ENCODE results near the gene AKR1B1.

AKR1B1 gene

GRCh38 chr7:134483296-134483695, 24.4 kb upstream of the AKR1B1 start:
- H3K4me1 ChIP-seq (ENCODE audit: control insufficient read depth in 2 of 2, insufficient read depth in 2 of 2, low read length in 2 of 2): no peaks in the 10 kb centered on the region
- H3K36me3 ChIP-seq (ENCODE audit: control insufficient read depth in 2 of 2, insufficient read depth in 2 of 2, low read length in 2 of 2): no peaks in the 10 kb centered on the region
- H3K9ac ChIP-seq (ENCODE audit: low read depth in 1 of 2, low read length in 2 of 2): no peak overlapping the region
- no peak overlapping the region for H3K4me3 ChIP-seq (ENCODE audit: low read length in 2 of 2)
- H3K27me3 ChIP-seq (ENCODE audit: control insufficient read depth in 2 of 2, insufficient read depth in 2 of 2, low read length in 2 of 2): no peaks in the 10 kb centered on the region
- no peak overlapping the region for H3K27ac ChIP-seq (ENCODE audit: low read depth in 2 of 2, low read length in 2 of 2)
- no peaks in the 10 kb centered on the region for H3K9me3 ChIP-seq (ENCODE audit: control insufficient read depth in 2 of 2, low read length in 2 of 2)

GRCh38 chr7:134482858-134483257, 24.0 kb upstream of the AKR1B1 start:
- H3K4me1 ChIP-seq (ENCODE audit: control insufficient read depth in 2 of 2, insufficient read depth in 2 of 2, low read length in 2 of 2): no peaks in the 10 kb centered on the region
- H3K4me3 ChIP-seq (ENCODE audit: low read length in 2 of 2): no peak overlapping the region
- no peaks in the 10 kb centered on the region for H3K9me3 ChIP-seq (ENCODE audit: control insufficient read depth in 2 of 2, low read length in 2 of 2)
- H3K27me3 ChIP-seq (ENCODE audit: control insufficient read depth in 2 of 2, insufficient read depth in 2 of 2, low read length in 2 of 2): no peaks in the 10 kb centered on the region
- H3K9ac ChIP-seq (ENCODE audit: low read depth in 1 of 2, low read length in 2 of 2): no peak overlapping the region
- H3K27ac ChIP-seq (ENCODE audit: low read depth in 2 of 2, low read length in 2 of 2): no peak overlapping the region
- no peaks in the 10 kb centered on the region for H3K36me3 ChIP-seq (ENCODE audit: control insufficient read depth in 2 of 2, insufficient read depth in 2 of 2, low read length in 2 of 2)

GRCh38 chr7:134481167-134481566, 22.3 kb upstream of the AKR1B1 start:
- Histone ChIP-seq H3K9me3 (ENCODE audit: control insufficient read depth in 2 of 2, low read length in 2 of 2) (no peaks in the 10 kb centered on the region), H3K4me1 (ENCODE audit: control insufficient read depth in 2 of 2, insufficient read depth in 2 of 2, low read length in 2 of 2) (no peaks in the 10 kb centered on the region), H3K4me3 (ENCODE audit: low read length in 2 of 2) (no peak overlapping the region), H3K27ac (ENCODE audit: low read depth in 2 of 2, low read length in 2 of 2) (no peak overlapping the region), H3K36me3 (ENCODE audit: control insufficient read depth in 2 of 2, insufficient read depth in 2 of 2, low read length in 2 of 2) (no peaks in the 10 kb centered on the region), H3K27me3 (ENCODE audit: control insufficient read depth in 2 of 2, insufficient read depth in 2 of 2, low read length in 2 of 2) (no peaks in the 10 kb centered on the region), H3K9ac (ENCODE audit: low read depth in 1 of 2, low read length in 2 of 2) (no peak overlapping the region)

- Histone ChIP-seq H3K36me3 (ENCODE audit: control insufficient read depth in 2 of 2, insufficient read depth in 2 of 2, low read length in 2 of 2) (no peaks in the 10 kb centered on the region), H3K27ac (ENCODE audit: low read depth in 2 of 2, low read length in 2 of 2) (no peak overlapping the region), H3K4me3 (ENCODE audit: low read length in 2 of 2) (no peak overlapping the region), H3K27me3 (ENCODE audit: control insufficient read depth in 2 of 2, insufficient read depth in 2 of 2, low read length in 2 of 2) (no peaks in the 10 kb centered on the region), H3K9me3 (ENCODE audit: control insufficient read depth in 2 of 2, low read length in 2 of 2) (no peaks in the 10 kb centered on the region), H3K4me1 (ENCODE audit: control insufficient read depth in 2 of 2, insufficient read depth in 2 of 2, low read length in 2 of 2) (no peaks in the 10 kb centered on the region), H3K9ac (ENCODE audit: low read depth in 1 of 2, low read length in 2 of 2) (no peak overlapping the region)
These were observed 21.8 kb upstream of the AKR1B1 start for GRCh38 chr7:134480730-134481129.

- Histone ChIP-seq H3K4me3 (ENCODE audit: low read length in 2 of 2) (no peak overlapping the region), H3K9ac (ENCODE audit: low read depth in 1 of 2, low read length in 2 of 2) (no peak overlapping the region), H3K4me1 (ENCODE audit: control insufficient read depth in 2 of 2, insufficient read depth in 2 of 2, low read length in 2 of 2) (no peaks in the 10 kb centered on the region), H3K27me3 (ENCODE audit: control insufficient read depth in 2 of 2, insufficient read depth in 2 of 2, low read length in 2 of 2) (no peaks in the 10 kb centered on the region), H3K9me3 (ENCODE audit: control insufficient read depth in 2 of 2, low read length in 2 of 2) (no peaks in the 10 kb centered on the region), H3K27ac (ENCODE audit: low read depth in 2 of 2, low read length in 2 of 2) (no peak overlapping the region), H3K36me3 (ENCODE audit: control insufficient read depth in 2 of 2, insufficient read depth in 2 of 2, low read length in 2 of 2) (no peaks in the 10 kb centered on the region)
These were observed 21.3 kb upstream of the AKR1B1 start for GRCh38 chr7:134480202-134480601.

- Histone ChIP-seq H3K4me1 (ENCODE audit: control insufficient read depth in 2 of 2, insufficient read depth in 2 of 2, low read length in 2 of 2) (no peaks in the 10 kb centered on the region), H3K27me3 (ENCODE audit: control insufficient read depth in 2 of 2, insufficient read depth in 2 of 2, low read length in 2 of 2) (no peaks in the 10 kb centered on the region), H3K36me3 (ENCODE audit: control insufficient read depth in 2 of 2, insufficient read depth in 2 of 2, low read length in 2 of 2) (no peaks in the 10 kb centered on the region), H3K4me3 (ENCODE audit: low read length in 2 of 2) (no peak overlapping the region), H3K9me3 (ENCODE audit: control insufficient read depth in 2 of 2, low read length in 2 of 2) (no peaks in the 10 kb centered on the region), H3K9ac (ENCODE audit: low read depth in 1 of 2, low read length in 2 of 2) (no peak overlapping the region), H3K27ac (ENCODE audit: low read depth in 2 of 2, low read length in 2 of 2) (no peak overlapping the region)
These were observed 19.8 kb upstream of the AKR1B1 start for GRCh38 chr7:134478707-134479106.

GRCh38 chr7:134477954-134478353, 19.1 kb upstream of the AKR1B1 start:
- Histone ChIP-seq H3K36me3 (ENCODE audit: control insufficient read depth in 2 of 2, insufficient read depth in 2 of 2, low read length in 2 of 2) (no peaks in the 10 kb centered on the region), H3K27ac (ENCODE audit: low read depth in 2 of 2, low read length in 2 of 2) (no peak overlapping the region), H3K27me3 (ENCODE audit: control insufficient read depth in 2 of 2, insufficient read depth in 2 of 2, low read length in 2 of 2) (no peaks in the 10 kb centered on the region), H3K9ac (ENCODE audit: low read depth in 1 of 2, low read length in 2 of 2) (no peak overlapping the region), H3K4me1 (ENCODE audit: control insufficient read depth in 2 of 2, insufficient read depth in 2 of 2, low read length in 2 of 2) (no peaks in the 10 kb centered on the region), H3K4me3 (ENCODE audit: low read length in 2 of 2) (no peak overlapping the region), H3K9me3 (ENCODE audit: control insufficient read depth in 2 of 2, low read length in 2 of 2) (no peaks in the 10 kb centered on the region)

- Histone ChIP-seq H3K36me3 (ENCODE audit: control insufficient read depth in 2 of 2, insufficient read depth in 2 of 2, low read length in 2 of 2) (no peaks in the 10 kb centered on the region), H3K27ac (ENCODE audit: low read depth in 2 of 2, low read length in 2 of 2) (no peak overlapping the region), H3K9me3 (ENCODE audit: control insufficient read depth in 2 of 2, low read length in 2 of 2) (no peaks in the 10 kb centered on the region), H3K27me3 (ENCODE audit: control insufficient read depth in 2 of 2, insufficient read depth in 2 of 2, low read length in 2 of 2) (no peaks in the 10 kb centered on the region), H3K4me3 (ENCODE audit: low read length in 2 of 2) (no peak overlapping the region), H3K9ac (ENCODE audit: low read depth in 1 of 2, low read length in 2 of 2) (no peak overlapping the region), H3K4me1 (ENCODE audit: control insufficient read depth in 2 of 2, insufficient read depth in 2 of 2, low read length in 2 of 2) (no peaks in the 10 kb centered on the region)
These were observed 17.1 kb upstream of the AKR1B1 start for GRCh38 chr7:134476044-134476443.

- no peak overlapping the region for H3K9ac ChIP-seq (ENCODE audit: low read depth in 1 of 2, low read length in 2 of 2)
- no peak overlapping the region for H3K27ac ChIP-seq (ENCODE audit: low read depth in 2 of 2, low read length in 2 of 2)
- H3K4me1 ChIP-seq (ENCODE audit: control insufficient read depth in 2 of 2, insufficient read depth in 2 of 2, low read length in 2 of 2): no peaks in the 10 kb centered on the region
- H3K36me3 ChIP-seq (ENCODE audit: control insufficient read depth in 2 of 2, insufficient read depth in 2 of 2, low read length in 2 of 2): no peaks in the 10 kb centered on the region
- no peak overlapping the region for H3K4me3 ChIP-seq (ENCODE audit: low read length in 2 of 2)
- H3K27me3 ChIP-seq (ENCODE audit: control insufficient read depth in 2 of 2, insufficient read depth in 2 of 2, low read length in 2 of 2): no peaks in the 10 kb centered on the region
- no peaks in the 10 kb centered on the region for H3K9me3 ChIP-seq (ENCODE audit: control insufficient read depth in 2 of 2, low read length in 2 of 2)
These were observed 15.9 kb upstream of the AKR1B1 start for GRCh38 chr7:134474828-134475227.

GRCh38 chr7:134473861-134474291, 15.0 kb upstream of the AKR1B1 start:
- Histone ChIP-seq H3K36me3 (ENCODE audit: control insufficient read depth in 2 of 2, insufficient read depth in 2 of 2, low read length in 2 of 2) (no peaks in the 10 kb centered on the region), H3K4me3 (ENCODE audit: low read length in 2 of 2) (no peak overlapping the region), H3K9me3 (ENCODE audit: control insufficient read depth in 2 of 2, low read length in 2 of 2) (no peaks in the 10 kb centered on the region), H3K27me3 (ENCODE audit: control insufficient read depth in 2 of 2, insufficient read depth in 2 of 2, low read length in 2 of 2) (no peaks in the 10 kb centered on the region), H3K27ac (ENCODE audit: low read depth in 2 of 2, low read length in 2 of 2) (no peak overlapping the region), H3K9ac (ENCODE audit: low read depth in 1 of 2, low read length in 2 of 2) (no peak overlapping the region), H3K4me1 (ENCODE audit: control insufficient read depth in 2 of 2, insufficient read depth in 2 of 2, low read length in 2 of 2) (no peaks in the 10 kb centered on the region)

- Histone ChIP-seq H3K9me3 (ENCODE audit: control insufficient read depth in 2 of 2, low read length in 2 of 2) (no peaks in the 10 kb centered on the region), H3K9ac (ENCODE audit: low read depth in 1 of 2, low read length in 2 of 2) (no peak overlapping the region), H3K27ac (ENCODE audit: low read depth in 2 of 2, low read length in 2 of 2) (no peak overlapping the region), H3K4me3 (ENCODE audit: low read length in 2 of 2) (no peak overlapping the region), H3K36me3 (ENCODE audit: control insufficient read depth in 2 of 2, insufficient read depth in 2 of 2, low read length in 2 of 2) (no peaks in the 10 kb centered on the region), H3K4me1 (ENCODE audit: control insufficient read depth in 2 of 2, insufficient read depth in 2 of 2, low read length in 2 of 2) (no peaks in the 10 kb centered on the region), H3K27me3 (ENCODE audit: control insufficient read depth in 2 of 2, insufficient read depth in 2 of 2, low read length in 2 of 2) (no peaks in the 10 kb centered on the region)
These were observed 13.8 kb upstream of the AKR1B1 start for GRCh38 chr7:134472572-134473244.

Measured in mucosa of rectum (tissue), 2 donors.